Upper lobe of left lung (tissue), 4 donors: ENCODE data around the gene SLC15A2.

Experiments used
- CTCF ChIP-seq, 6 experiments: fragments of 450-650 bp in 4 of 6; fragments of 200-600 bp in 2 of 6; sonication (generic) in 2 of 6; IDR thresholded peaks; one replicate each; pipeline ENCODE4 v1.5.1; 2016 to 2019; ENCODE audit warnings: antibody characterized with exemption in 6 of 6
- EP300 ChIP-seq, 4 donors: sonication (generic); formaldehyde crosslinking; IDR thresholded peaks; one replicate each; pipeline ENCODE4 v1.5.1; 2017; ENCODE audit warnings: antibody characterized with exemption in 4 of 4, control low read depth in 2 of 4
- POLR2A ChIP-seq, 4 donors: fragments of 450-650 bp; IDR thresholded peaks; one replicate each; pipeline ENCODE4 v1.5.1; 2016 to 2017; ENCODE audit warnings: antibody characterized with exemption in 4 of 4, mild to moderate bottlenecking in 2 of 4
- POLR2AphosphoS5 ChIP-seq, 2 donors: sonication (generic); formaldehyde crosslinking; IDR thresholded peaks; one replicate each; pipeline ENCODE4 v1.5.1; 2017; ENCODE audit warnings: antibody characterized with exemption in 2 of 2

GRCh38 chr3:121942116-121942786 is 48.0 kb downstream of the SLC15A2 start:
- TF ChIP-seq EP300 (IDR thresholded peaks at IDR 0.05) (no peak), POLR2A (IDR thresholded peaks at IDR 0.05) (no peak), CTCF (IDR thresholded peaks at IDR 0.05) (no peak), POLR2AphosphoS5 (IDR thresholded peaks at IDR 0.05) (no peak)
